ENCODE results near the gene SEC22A.
A peak's percentile ranks its signal among the peaks of the same experiment; 100 is the strongest.

The SEC22A gene

GRCh38 chr3:123201557-123202427 lies at the start of gene SEC22A:
Gene SEC22A, plus strand, starts transcription at chr3:123201943. Its CDS starts 7,275 bp downstream, at chr3:123209218.
- H3K27ac ChIP-seq = peak within 1 kb of the TSS; percentile 80
- no peak for TF ChIP-seq ZFX (IDR thresholded peaks at IDR 0.05; ENCODE audit: borderline replicate concordance)
- TF ChIP-seq CTCF (IDR thresholded peaks at IDR 0.05) = no peak

GRCh38 chr3:123152687-123153086 lies 49.1 kb upstream of the SEC22A start:
- H3K27ac ChIP-seq = no peak overlapping the region
- TF ChIP-seq CTCF (IDR thresholded peaks at IDR 0.05) (no peak), ZFX (IDR thresholded peaks at IDR 0.05; ENCODE audit: borderline replicate concordance) (no peak)

GRCh38 chr3:123153125-123154019 lies 48.4 kb upstream of the SEC22A start:
- no peak overlapping the region for H3K27ac ChIP-seq
- TF ChIP-seq CTCF (IDR thresholded peaks at IDR 0.05) = no peak
- no peak for TF ChIP-seq ZFX (IDR thresholded peaks at IDR 0.05; ENCODE audit: borderline replicate concordance)

GRCh38 chr3:123154020-123154985 lies 47.4 kb upstream of the SEC22A start:
- no peak for TF ChIP-seq ZFX (IDR thresholded peaks at IDR 0.05; ENCODE audit: borderline replicate concordance)
- no peak for TF ChIP-seq CTCF (IDR thresholded peaks at IDR 0.05)
- no peak overlapping the region for H3K27ac ChIP-seq

- TF ChIP-seq ZFX (IDR thresholded peaks at IDR 0.05; ENCODE audit: borderline replicate concordance) (no peak), CTCF (IDR thresholded peaks at IDR 0.05) (no peak)
- H3K27ac ChIP-seq = no peak overlapping the region
Measured at GRCh38 chr3:123155471-123156011, 46.2 kb upstream of the SEC22A start.

GRCh38 chr3:123156276-123156995 lies 45.3 kb upstream of the SEC22A start:
- H3K27ac ChIP-seq = no peak overlapping the region
- TF ChIP-seq CTCF (IDR thresholded peaks at IDR 0.05) (no peak), ZFX (IDR thresholded peaks at IDR 0.05; ENCODE audit: borderline replicate concordance) (no peak)

Data from 22Rv1 (cell line).